Prostate gland (tissue), 2 donors: ENCODE measurements around the gene RTEL1.

Source experiments
- POLR2A ChIP-seq: fragments of 450-650 bp; IDR thresholded peaks from one replicate; pipeline ENCODE4 v1.6.1; 2016; ENCODE audit warnings: antibody characterized with exemption, mild to moderate bottlenecking
- POLR2AphosphoS5 ChIP-seq: sonication (generic); formaldehyde crosslinking; IDR thresholded peaks from one replicate; pipeline ENCODE4 v1.6.1; 2017; ENCODE audit warnings: antibody characterized with exemption
- TF ChIP-seq, protein P1 (sequence below), 4 experiments: fragments of 200-600 bp in 2 of 4; fragments of 450-650 bp in 2 of 4; sonication (generic) in 2 of 4; IDR thresholded peaks; 1 replicate in 3 of 4; 2 replicates in 1 of 4; pipeline ENCODE4 v1.5.1; 2016 to 2019; ENCODE audit warnings: antibody characterized with exemption in 4 of 4, mild to moderate bottlenecking in 2 of 4, moderate library complexity in 2 of 4

DNA sequence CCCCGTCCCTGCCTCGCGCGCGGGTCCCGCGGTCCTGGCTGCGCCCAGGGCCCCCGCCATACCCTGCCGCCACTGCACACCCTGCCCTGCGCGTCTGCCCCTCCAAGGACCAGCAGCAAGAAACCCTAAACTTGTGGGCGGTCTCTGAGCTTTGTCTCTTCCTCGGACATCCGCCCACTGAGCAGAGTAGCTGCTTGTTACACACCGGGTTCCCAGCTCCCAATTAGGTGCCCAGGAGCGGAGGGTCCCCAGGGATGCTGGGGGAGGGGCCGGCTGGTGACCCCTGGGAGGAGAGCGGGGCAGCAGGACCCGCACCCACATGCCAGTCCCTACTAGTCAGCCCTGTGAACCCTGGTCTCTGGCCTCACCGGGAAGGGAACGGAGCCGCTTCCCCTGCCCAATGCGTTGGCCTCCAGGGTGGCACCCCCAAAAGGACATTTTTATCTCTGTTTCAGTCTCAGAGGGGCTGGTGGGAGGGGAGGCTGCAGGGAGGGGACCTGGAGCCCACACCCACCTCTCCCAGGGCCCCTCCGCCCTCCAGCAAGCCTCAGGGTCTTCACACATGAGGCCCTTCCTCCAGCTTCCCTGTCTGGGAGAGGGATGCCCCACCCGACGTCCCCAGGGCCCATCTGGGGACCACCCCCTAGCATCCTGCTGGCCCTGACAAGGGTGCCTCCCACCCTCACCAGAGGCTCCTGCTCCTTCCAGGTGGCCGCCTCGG is 15.4 kb upstream of the RTEL1 start:
- TF ChIP-seq, protein P1, sequence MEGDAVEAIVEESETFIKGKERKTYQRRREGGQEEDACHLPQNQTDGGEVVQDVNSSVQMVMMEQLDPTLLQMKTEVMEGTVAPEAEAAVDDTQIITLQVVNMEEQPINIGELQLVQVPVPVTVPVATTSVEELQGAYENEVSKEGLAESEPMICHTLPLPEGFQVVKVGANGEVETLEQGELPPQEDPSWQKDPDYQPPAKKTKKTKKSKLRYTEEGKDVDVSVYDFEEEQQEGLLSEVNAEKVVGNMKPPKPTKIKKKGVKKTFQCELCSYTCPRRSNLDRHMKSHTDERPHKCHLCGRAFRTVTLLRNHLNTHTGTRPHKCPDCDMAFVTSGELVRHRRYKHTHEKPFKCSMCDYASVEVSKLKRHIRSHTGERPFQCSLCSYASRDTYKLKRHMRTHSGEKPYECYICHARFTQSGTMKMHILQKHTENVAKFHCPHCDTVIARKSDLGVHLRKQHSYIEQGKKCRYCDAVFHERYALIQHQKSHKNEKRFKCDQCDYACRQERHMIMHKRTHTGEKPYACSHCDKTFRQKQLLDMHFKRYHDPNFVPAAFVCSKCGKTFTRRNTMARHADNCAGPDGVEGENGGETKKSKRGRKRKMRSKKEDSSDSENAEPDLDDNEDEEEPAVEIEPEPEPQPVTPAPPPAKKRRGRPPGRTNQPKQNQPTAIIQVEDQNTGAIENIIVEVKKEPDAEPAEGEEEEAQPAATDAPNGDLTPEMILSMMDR (IDR thresholded peaks at IDR 0.05) = no peak
- TF ChIP-seq POLR2A (no peak), POLR2AphosphoS5 (no peak)
